Measurements from ENCODE around the gene FRAT1.

The FRAT1 gene

DNA sequence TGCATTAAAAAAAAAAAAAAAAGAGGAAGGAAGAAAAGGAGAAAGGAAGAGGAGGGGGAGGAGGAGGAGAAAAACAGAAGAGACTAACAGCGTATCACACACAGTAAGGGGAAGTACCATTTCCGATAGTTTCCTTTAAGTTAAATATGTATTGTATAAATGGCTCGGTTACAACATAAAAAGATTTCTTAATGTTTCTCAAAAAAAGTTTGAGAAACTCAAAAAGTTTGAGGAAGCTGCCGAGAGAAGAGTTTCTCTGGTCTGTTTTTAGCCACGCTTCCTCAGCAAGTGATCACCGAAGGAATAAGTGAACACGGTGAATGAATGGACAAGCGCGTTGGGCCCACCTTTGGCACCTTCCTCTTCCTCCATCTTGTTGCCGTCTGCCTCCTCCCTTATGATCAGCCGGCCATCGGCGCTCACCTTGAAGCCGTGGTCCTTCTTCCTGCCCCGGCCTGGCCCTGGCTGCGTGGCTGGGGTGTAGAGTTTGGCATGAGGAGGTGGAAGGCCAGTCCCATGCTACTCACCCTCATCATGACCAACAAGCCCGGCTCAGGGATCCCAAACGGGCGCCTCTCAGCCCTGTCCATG, 46.8 kb downstream of the FRAT1 start:
- no peak for DNase-seq (ENCODE audit: low spot score)

DNA sequence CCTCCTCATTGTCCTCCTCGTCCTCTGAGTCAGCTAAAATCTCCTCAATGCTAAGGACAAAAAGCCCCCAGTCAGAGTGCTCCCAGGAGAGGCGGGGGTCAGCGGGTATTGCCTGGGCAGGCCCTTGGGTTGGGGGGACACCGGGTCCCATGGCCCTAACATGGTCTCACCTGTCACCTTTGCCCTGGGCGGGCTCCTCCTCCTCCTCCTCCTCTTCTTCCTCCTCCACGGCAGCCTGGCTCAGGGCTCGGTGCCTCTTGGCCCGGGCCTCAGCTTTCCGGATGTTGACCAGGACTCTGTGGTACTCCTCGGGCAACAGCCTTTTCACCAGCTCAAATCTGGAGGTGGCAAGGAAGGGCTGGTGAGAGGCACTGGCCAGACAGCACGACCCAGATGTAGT, 47.5 kb downstream of the FRAT1 start:
- no peak for DNase-seq (ENCODE audit: low spot score)

DNA sequence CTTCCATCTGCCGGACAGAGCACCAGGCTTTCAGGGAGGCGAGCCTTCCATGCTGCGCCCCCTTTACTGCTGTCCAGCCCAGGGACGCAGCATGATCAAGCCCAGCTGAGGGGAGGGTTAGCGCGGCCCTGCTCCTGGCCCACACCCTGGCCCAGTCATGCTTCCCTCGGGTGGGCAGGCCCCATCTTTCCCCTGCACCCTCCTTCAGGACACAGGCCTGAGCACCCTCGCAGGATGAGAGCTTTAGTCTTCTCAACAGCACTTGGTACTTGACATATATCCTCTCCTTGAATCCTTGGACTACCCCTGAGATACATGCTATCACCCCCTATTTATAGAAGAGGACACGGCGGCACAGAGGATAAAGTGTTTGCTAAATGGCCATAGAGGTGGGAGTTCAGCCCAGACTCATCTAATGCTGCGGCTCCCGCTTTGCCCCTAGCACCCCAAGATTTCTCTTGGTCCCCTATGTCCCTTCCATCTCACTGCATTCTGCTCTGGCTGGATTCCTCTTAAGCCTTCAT, 48.1 kb downstream of the FRAT1 start:
- no peak for DNase-seq (ENCODE audit: low spot score)
